AG09309 (cell line): Measurements from ENCODE around the gene COG1.

ENCODE experiments used
- DNase-seq: peaks from one replicate; pipeline ENCODE4 v3.0.0-alpha.2; 2010; ENCODE audit warnings: low read depth
- H3K4me3 ChIP-seq: 2 replicates; pipeline ENCODE4 v1.5.1; 2011; ENCODE audit warnings: mild to moderate bottlenecking, low read depth, low read length, moderate library complexity; ENCODE audit not compliant: control insufficient read depth
- CTCF ChIP-seq: IDR thresholded peaks from 2 replicates; pipeline ENCODE4 v1.5.1; 2011; ENCODE audit warnings: mild to moderate bottlenecking, low read depth, low read length, inconsistent platforms; ENCODE audit not compliant: insufficient read depth, control insufficient read depth; ENCODE audit errors: missing control alignments

COG1 gene

DNA sequence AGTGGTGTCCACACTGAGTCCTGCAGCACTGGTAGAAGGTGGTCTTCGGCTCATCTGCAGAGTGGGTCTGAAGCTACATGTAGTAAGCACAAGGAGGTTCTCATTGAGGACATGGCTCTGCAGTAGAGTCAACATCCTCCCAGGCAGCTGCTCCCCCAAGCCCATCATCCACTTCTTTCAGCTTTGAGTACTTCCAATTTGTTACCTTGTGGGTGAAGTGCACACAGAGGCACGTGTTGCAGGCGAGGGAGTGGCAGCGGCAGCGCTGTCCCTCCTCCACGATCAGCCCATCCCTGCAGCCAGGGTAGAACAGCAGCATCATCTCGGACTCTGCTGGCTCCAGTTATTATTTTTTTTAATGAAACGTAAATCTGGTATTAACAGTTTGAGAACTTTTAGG lies 29.8 kb upstream of the COG1 start:
- DNase-seq, result no peak
- no peak overlapping the region for H3K4me3 ChIP-seq
- no peak for TF ChIP-seq CTCF

DNA sequence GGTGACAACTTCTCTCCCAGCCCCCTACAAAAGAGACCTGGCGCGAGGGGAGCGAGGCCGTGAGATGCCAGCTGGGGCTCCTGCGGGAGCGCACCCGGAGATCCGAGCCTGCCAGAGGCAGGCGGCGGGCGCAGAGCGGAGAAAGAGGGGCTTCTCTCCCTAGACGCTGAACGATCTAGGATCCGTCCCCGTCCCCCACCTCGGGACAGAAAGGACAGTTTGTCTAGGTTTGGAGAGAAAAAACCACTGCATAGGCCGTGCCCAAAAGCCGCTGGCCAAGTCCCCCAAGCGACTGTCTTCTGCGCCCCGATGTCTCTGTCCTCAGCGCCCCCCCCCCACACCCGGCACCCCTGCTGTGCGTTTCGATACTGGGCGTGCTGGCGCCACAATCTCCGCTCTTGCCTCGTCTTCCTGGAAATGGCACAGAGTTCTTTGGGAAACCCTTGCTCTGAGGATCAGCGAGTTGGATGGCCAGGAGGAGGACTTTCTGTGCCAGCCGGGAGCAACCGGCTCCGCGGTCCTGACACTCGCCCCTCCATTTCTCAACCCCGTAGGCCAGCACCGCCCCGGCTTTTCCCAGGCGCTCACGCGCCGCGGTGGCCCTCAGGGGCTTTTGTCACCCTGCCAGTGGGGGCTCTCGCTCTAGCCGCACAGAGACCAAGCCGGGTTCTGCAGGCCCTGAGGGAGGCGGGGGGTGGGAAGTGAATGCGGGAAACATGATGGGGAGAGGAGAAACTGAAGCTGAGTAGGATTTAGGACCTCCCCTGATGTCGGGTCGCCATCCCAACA lies 27.0 kb upstream of the COG1 start:
- TF ChIP-seq CTCF, result no peak
- peak overlapping the region; percentile 54 for H3K4me3 ChIP-seq
- DNase-seq, result no peak

DNA sequence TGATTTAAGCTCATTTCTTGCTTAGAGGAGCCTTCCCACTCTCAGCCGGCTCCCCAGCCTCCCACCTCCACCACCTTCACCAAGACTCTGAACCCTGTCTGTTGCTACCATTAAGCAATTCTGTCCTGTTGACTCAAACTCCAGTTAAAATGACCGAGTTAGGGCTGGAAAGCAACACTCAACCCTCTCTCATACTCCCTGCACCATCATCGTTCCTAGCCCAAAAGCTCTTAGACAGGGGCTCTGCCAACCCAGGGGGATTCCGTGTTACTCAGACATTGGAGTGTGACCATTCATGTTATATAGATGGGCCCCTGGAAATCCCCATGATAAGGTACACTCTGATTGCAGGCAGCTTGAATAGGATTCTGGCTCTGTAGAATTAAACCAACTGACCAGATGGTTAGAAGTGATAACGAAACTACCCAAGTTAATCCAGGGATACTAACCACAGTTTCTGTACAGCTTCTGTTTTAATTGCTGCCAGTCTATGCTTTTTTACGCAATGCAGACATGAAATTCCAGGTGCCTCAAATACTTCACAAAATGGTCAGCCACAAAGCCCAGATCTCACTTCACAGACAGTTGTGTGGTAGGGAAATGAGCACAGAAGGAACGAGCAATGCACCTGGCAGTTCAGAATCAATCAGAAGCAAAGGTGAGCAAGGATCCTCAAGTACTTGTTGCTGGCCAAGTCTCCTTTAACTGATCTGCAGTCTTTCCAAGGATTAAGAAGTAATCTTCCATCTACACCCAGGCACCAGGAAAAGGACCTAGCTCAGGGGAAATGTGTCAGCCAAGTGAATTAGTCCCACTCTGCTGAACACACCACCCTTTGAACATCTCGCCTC lies 25.9 kb upstream of the COG1 start:
- no peak for TF ChIP-seq CTCF
- H3K4me3 ChIP-seq, result peak overlapping the region; percentile 54
- no peak for DNase-seq

GRCh38 chr17:73168667-73169066 lies 24.2 kb upstream of the COG1 start:
- no peak for DNase-seq
- H3K4me3 ChIP-seq, result no peak overlapping the region
- TF ChIP-seq CTCF, result no peak

GRCh38 chr17:73170324-73170723 lies 22.5 kb upstream of the COG1 start:
- no peak for DNase-seq
- H3K4me3 ChIP-seq, result no peak overlapping the region
- TF ChIP-seq CTCF, result no peak

- no peak overlapping the region for H3K4me3 ChIP-seq
- DNase-seq, result no peak
- TF ChIP-seq CTCF, result no peak
Measured at GRCh38 chr17:73172252-73172651, 20.6 kb upstream of the COG1 start.
